Measurements from ENCODE around the gene POLR1G.

The POLR1G gene

GRCh38 chr19:45382426-45382825, 24.0 kb upstream of the POLR1G start:
- Mint-ChIP-seq H3K4me3 (no peak overlapping the region), H3K36me3 (no peaks in the 10 kb centered on the region), H3K9me3 (ENCODE audit: low read depth) (no peaks in the 10 kb centered on the region), H3K4me1 (ENCODE audit: low read depth) (no peaks in the 10 kb centered on the region), H3K27me3 (peaks cover 7% of the 10 kb centered on the region), H3K27ac (no peak overlapping the region)

GRCh38 chr19:45385392-45386221, 20.8 kb upstream of the POLR1G start:
- H3K36me3 Mint-ChIP-seq, result no peaks in the 10 kb centered on the region
- H3K27me3 Mint-ChIP-seq, result peaks cover 12% of the 10 kb centered on the region
- no peaks in the 10 kb centered on the region for H3K9me3 Mint-ChIP-seq (ENCODE audit: low read depth)
- no peaks in the 10 kb centered on the region for H3K4me1 Mint-ChIP-seq (ENCODE audit: low read depth)
- H3K4me3 Mint-ChIP-seq, result no peak overlapping the region
- H3K27ac Mint-ChIP-seq, result no peak overlapping the region

GRCh38 chr19:45391346-45391745, 15.1 kb upstream of the POLR1G start:
- Mint-ChIP-seq H3K27me3 (peaks cover 6% of the 10 kb centered on the region), H3K4me1 (ENCODE audit: low read depth) (peaks cover 1% of the 10 kb centered on the region), H3K9me3 (ENCODE audit: low read depth) (no peaks in the 10 kb centered on the region), H3K27ac (no peak overlapping the region), H3K36me3 (no peaks in the 10 kb centered on the region), H3K4me3 (no peak overlapping the region)

DNA sequence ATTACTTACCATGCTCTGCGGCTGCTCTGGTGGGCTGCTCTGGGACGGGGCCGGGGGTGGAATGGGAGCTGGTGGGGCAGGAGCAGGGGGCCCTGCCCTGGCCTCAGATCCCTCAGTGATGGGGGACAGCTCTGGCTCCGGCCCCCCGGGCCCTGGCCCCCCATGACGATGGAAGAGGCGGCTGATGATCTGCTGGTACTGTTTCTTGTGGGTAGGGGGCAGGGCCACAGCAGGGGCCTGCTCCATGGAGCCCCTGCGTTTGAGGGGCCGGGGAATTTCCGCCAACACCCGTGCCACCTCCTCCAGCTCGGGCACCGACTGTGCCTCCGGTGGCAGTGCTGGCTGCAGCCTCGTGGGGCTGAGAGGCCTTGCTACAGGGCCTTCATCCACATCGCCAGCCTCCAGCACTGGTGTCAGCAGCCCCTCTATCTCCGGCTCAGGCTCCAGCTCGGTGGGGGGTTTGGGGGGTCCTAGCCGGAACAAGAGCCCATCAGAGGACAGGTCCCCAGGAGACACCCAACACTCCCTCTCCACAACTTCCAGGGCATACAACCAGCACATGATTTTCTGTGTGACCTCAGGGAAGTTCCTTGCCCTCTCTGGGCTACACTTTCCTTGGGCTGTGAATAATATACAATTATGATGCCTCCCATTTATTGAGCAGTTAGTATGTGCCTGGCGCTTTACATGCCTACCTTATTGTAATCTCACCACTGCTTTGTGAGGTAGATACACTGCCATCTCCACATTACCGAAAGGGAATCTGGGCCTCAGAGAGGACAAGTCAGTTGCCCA, 14.4 kb upstream of the POLR1G start:
- peaks cover 8% of the 10 kb centered on the region for H3K27me3 Mint-ChIP-seq
- no peak overlapping the region for H3K4me3 Mint-ChIP-seq
- H3K27ac Mint-ChIP-seq, result no peak overlapping the region
- peaks cover 2% of the 10 kb centered on the region for H3K4me1 Mint-ChIP-seq (ENCODE audit: low read depth)
- H3K36me3 Mint-ChIP-seq, result no peaks in the 10 kb centered on the region
- H3K9me3 Mint-ChIP-seq (ENCODE audit: low read depth), result no peaks in the 10 kb centered on the region

DNA sequence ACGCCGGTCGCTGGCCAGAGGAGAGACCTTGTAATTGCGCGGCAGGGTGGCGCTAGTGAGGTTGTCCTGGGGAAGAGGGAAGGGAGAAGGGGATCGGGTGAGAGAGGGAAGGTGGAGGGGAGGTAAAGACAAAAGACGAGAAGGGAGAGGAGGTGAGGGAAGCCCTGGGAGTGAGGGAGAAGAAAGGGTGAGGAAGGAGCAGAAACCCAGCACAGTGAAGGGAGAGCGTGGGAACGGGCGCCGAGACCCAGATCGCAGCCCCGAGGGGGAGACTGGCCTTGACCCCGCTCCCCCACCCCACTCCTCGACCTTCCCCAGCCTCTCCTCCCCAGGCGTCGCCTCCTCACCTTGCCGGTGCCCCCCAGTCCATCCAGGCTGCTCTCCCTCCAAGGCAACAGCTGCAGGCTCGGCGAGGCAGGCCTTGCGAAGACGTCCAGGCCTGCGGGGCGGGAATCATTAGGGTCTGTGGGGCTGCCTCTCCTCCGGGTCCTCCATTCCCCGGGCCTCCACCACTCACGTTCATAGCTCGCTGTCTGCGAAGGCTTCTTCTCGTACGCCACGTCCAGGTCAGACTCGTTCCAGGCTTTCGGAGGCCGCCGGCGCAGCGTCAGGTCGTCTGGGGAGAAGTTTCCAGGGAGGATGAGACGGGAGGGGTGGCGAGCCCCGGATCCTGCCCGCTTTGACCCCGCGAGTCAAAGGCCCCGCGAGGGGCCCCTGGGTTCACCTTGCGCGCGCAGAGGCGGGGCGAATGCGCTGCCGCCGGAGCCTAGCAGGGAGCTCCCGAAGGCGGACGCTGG, 10.4 kb upstream of the POLR1G start:
- no peaks in the 10 kb centered on the region for H3K36me3 Mint-ChIP-seq
- H3K27ac Mint-ChIP-seq, result no peak overlapping the region
- H3K27me3 Mint-ChIP-seq, result peaks cover 10% of the 10 kb centered on the region
- H3K9me3 Mint-ChIP-seq (ENCODE audit: low read depth), result no peaks in the 10 kb centered on the region
- peaks cover 8% of the 10 kb centered on the region for H3K4me1 Mint-ChIP-seq (ENCODE audit: low read depth)
- no peak overlapping the region for H3K4me3 Mint-ChIP-seq

- Mint-ChIP-seq H3K9me3 (ENCODE audit: low read depth) (no peaks in the 10 kb centered on the region), H3K27ac (no peak overlapping the region), H3K4me3 (no peak overlapping the region), H3K27me3 (peaks cover 19% of the 10 kb centered on the region), H3K36me3 (no peaks in the 10 kb centered on the region), H3K4me1 (ENCODE audit: low read depth) (peaks cover 26% of the 10 kb centered on the region)
Observed at GRCh38 chr19:45400192-45400591, 6.3 kb upstream of the POLR1G start.

DNA sequence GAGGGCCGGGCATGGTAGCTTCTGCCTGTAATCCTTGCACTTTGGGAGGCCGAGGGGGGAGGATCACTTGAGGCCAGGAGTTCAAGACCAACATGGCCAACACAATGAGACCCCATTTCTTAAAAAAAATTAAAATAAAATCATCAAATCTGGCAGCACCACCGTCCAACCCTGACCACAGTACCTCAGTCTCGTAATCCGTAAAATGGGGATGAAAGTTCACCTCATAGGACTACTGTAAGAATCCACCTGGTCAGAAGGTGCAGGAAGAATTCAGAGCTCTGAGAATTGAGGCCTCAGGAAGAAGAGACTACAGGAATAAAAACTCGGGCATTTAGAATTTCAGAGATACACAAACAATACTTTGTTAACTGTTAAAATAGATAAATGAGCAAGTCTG, 4.6 kb upstream of the POLR1G start:
- H3K4me1 Mint-ChIP-seq (ENCODE audit: low read depth), result peaks cover 33% of the 10 kb centered on the region
- no peaks in the 10 kb centered on the region for H3K9me3 Mint-ChIP-seq (ENCODE audit: low read depth)
- H3K36me3 Mint-ChIP-seq, result no peaks in the 10 kb centered on the region
- no peak overlapping the region for H3K27ac Mint-ChIP-seq
- no peak overlapping the region for H3K4me3 Mint-ChIP-seq
- H3K27me3 Mint-ChIP-seq, result peaks cover 20% of the 10 kb centered on the region

GRCh38 chr19:45402298-45403061, 4.0 kb upstream of the POLR1G start:
- Mint-ChIP-seq H3K36me3 (no peaks in the 10 kb centered on the region), H3K9me3 (ENCODE audit: low read depth) (no peaks in the 10 kb centered on the region), H3K4me1 (ENCODE audit: low read depth) (peaks cover 33% of the 10 kb centered on the region), H3K27me3 (peaks cover 17% of the 10 kb centered on the region), H3K27ac (no peak overlapping the region), H3K4me3 (no peak overlapping the region)

- Mint-ChIP-seq H3K27me3 (peaks cover 17% of the 10 kb centered on the region), H3K9me3 (ENCODE audit: low read depth) (no peaks in the 10 kb centered on the region), H3K4me3 (no peak overlapping the region), H3K36me3 (no peaks in the 10 kb centered on the region), H3K4me1 (ENCODE audit: low read depth) (peaks cover 36% of the 10 kb centered on the region), H3K27ac (no peak overlapping the region)
Observed at GRCh38 chr19:45403272-45403671, 3.2 kb upstream of the POLR1G start.

- H3K27me3 Mint-ChIP-seq, result peaks cover 13% of the 10 kb centered on the region
- H3K27ac Mint-ChIP-seq, result no peak overlapping the region
- H3K9me3 Mint-ChIP-seq (ENCODE audit: low read depth), result no peaks in the 10 kb centered on the region
Observed at GRCh38 chr19:45403781-45404556, 2.5 kb upstream of the POLR1G start.

DNA sequence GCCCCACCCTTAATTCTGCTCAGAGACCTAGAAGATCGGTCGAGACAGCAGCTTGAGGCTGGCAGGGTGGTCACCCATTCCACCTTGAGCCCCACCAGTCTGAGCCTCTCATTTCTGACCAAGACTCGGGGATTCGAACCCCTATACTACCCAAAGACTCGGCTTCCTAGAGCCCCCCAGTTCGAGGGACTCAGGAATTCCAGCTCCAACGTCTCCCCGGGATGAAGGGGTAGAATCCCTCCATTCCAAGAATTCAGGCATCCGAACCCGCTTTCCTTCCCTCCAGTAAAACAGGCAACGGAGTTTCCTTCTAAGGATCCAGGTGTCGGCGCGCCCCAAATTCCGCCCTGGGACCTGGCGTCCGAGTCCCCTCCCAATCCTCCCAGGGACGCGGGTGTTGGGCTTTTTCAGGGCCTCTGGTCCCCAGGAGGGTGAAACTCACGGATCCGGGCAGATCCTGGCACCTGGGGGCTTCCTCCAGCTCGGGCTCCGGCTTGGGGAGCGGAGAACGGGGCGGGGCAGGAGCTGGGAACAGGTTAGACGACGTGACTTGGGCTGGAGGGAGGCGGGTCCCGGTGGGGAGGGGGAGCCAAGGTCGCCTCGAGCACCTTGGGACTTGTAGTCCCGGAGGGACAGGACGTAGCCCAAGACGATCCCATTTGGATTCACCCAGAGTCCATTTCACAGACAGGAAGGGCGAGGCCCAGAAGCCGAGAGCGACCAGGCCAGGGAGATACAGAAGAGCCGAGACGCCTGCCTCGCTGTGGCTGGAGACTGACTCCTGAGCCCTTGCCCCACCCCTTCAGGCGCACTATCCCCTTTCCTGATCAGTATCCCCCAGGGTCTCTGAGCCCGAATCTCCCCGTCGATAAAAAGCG, 1.6 kb upstream of the POLR1G start, which contains the start of gene PPP1R13L:
Gene PPP1R13L (minus strand): TSS at position 513 of the 878 bp plus-strand sequence. CDS start 6,751 bp downstream, outside the sequence.
- H3K9me3 Mint-ChIP-seq (ENCODE audit: low read depth), result no peaks in the 10 kb centered on the region
- H3K27me3 Mint-ChIP-seq, result peaks cover 13% of the 10 kb centered on the region
- peak within 1 kb of the TSS; percentile 96 for H3K27ac Mint-ChIP-seq
- H3K36me3 Mint-ChIP-seq, result peaks cover 3% of the 10 kb centered on the region
- H3K4me3 Mint-ChIP-seq, result peak within 1 kb of the TSS; percentile 98
- H3K4me1 Mint-ChIP-seq (ENCODE audit: low read depth), result peaks cover 33% of the 10 kb centered on the region

More at GRCh38 chr19:45403781-45404556, 2.5 kb upstream of the POLR1G start:
- Mint-ChIP-seq H3K36me3 (peaks cover under 1% of the 10 kb centered on the region), H3K4me1 (ENCODE audit: low read depth) (peaks cover 31% of the 10 kb centered on the region), H3K4me3 (peak overlapping the region; percentile 98)

- Mint-ChIP-seq H3K27me3 (peaks cover 10% of the 10 kb centered on the region), H3K36me3 (peaks cover 3% of the 10 kb centered on the region), H3K4me3 (peak overlapping the region; percentile 98), H3K4me1 (ENCODE audit: low read depth) (peaks cover 33% of the 10 kb centered on the region), H3K9me3 (ENCODE audit: low read depth) (no peaks in the 10 kb centered on the region), H3K27ac (peak overlapping the region; percentile 96)
Observed at GRCh38 chr19:45405435-45406225, 814 bp upstream of the POLR1G start.
